Loucy (cell line): ENCODE data around the gene TNFSF9.

ENCODE experiments used
- H2AFZ ChIP-seq: fragments of 200-600 bp; sonication (generic); 2 replicates; pipeline ENCODE4 v1.6.0; 2016; ENCODE audit warnings: antibody characterized with exemption, mild to moderate bottlenecking, low read length, moderate library complexity
- H3F3A ChIP-seq: fragments of 200-600 bp; 2 replicates; pipeline ENCODE4 v1.6.0; 2016; ENCODE audit warnings: antibody characterized with exemption, low read depth, mild to moderate bottlenecking
- H3K27me3 ChIP-seq: fragments of 200-600 bp; sonication (generic); 2 replicates; pipeline ENCODE4 v1.6.1; 2014; ENCODE audit warnings: low read length, mild to moderate bottlenecking; ENCODE audit not compliant: insufficient read depth, poor library complexity, severe bottlenecking
- H3K36me3 ChIP-seq: fragments of 200-600 bp; sonication (generic); 2 replicates; pipeline ENCODE4 v1.6.1; 2016; ENCODE audit warnings: low read length; ENCODE audit not compliant: insufficient read depth
- H3K4me1 ChIP-seq: fragments of 200-600 bp; sonication (generic); 2 replicates; pipeline ENCODE4 v1.5.1; 2014; ENCODE audit warnings: low read length, mild to moderate bottlenecking; ENCODE audit not compliant: insufficient read depth, poor library complexity, severe bottlenecking
- H3K4me2 ChIP-seq: fragments of 200-600 bp; sonication (generic); 2 replicates; pipeline ENCODE4 v1.6.0; 2014; ENCODE audit warnings: antibody characterized with exemption, low read length, low read depth, mild to moderate bottlenecking; ENCODE audit not compliant: poor library complexity, severe bottlenecking
- H3K4me3 ChIP-seq: fragments of 200-600 bp; sonication (generic); 2 replicates; pipeline ENCODE4 v1.5.1; 2014; ENCODE audit warnings: low read length, mild to moderate bottlenecking, mixed read lengths; ENCODE audit not compliant: poor library complexity, severe bottlenecking
- H3K79me2 ChIP-seq: fragments of 200-600 bp; sonication (generic); 2 replicates; pipeline ENCODE4 v1.6.1; 2014; ENCODE audit warnings: low read length; ENCODE audit not compliant: insufficient read depth
- H3K9ac ChIP-seq: fragments of 200-600 bp; sonication (generic); 2 replicates; pipeline ENCODE4 v1.6.0; 2014; ENCODE audit warnings: mild to moderate bottlenecking, low read depth, low read length, moderate library complexity; ENCODE audit not compliant: poor library complexity, severe bottlenecking
- H3K9me2 ChIP-seq: fragments of 200-600 bp; sonication (generic); replicated peaks from 2 replicates; pipeline ENCODE4 v1.6.1; 2016; ENCODE audit warnings: low read depth, low read length, mixed read lengths
- H3K9me3 ChIP-seq: fragments of 200-600 bp; sonication (generic); 2 replicates; pipeline ENCODE4 v1.6.1; 2014; ENCODE audit warnings: mild to moderate bottlenecking, antibody characterized with exemption, low read length, low read depth; ENCODE audit not compliant: insufficient read depth
- H4K20me1 ChIP-seq: fragments of 200-600 bp; sonication (generic); 2 replicates; pipeline ENCODE4 v1.6.0; 2014; ENCODE audit warnings: antibody characterized with exemption, low read length, mild to moderate bottlenecking; ENCODE audit not compliant: insufficient read depth, poor library complexity, severe bottlenecking
- CTCF ChIP-seq: fragments of 200-600 bp; sonication (generic); conservative IDR thresholded peaks from 2 replicates; pipeline ENCODE4 v1.5.1; 2014; ENCODE audit warnings: mild to moderate bottlenecking, antibody characterized with exemption, low read length
- EZH2phosphoT487 ChIP-seq: fragments of 200-600 bp; IDR thresholded peaks from 2 replicates; pipeline ENCODE4 v1.6.1; 2018; ENCODE audit warnings: antibody characterized with exemption, mild to moderate bottlenecking, moderate library complexity, borderline replicate concordance

Gene TNFSF9

GRCh38 chr19:6494438-6495036 is 36.3 kb upstream of the TNFSF9 start:
- Histone ChIP-seq H2AFZ (no peak overlapping the region), H3K9me2 (no peaks in the 10 kb centered on the region), H3K27me3 (no peaks in the 10 kb centered on the region), H3K4me1 (no peaks in the 10 kb centered on the region), H3K79me2 (no peaks in the 10 kb centered on the region), H3K9me3 (no peaks in the 10 kb centered on the region), H3K4me3 (no peak overlapping the region), H3K4me2 (no peak overlapping the region), H3K9ac (no peak overlapping the region), H4K20me1 (no peaks in the 10 kb centered on the region), H3K36me3 (no peaks in the 10 kb centered on the region), H3F3A (no peaks in the 10 kb centered on the region)
- TF ChIP-seq CTCF (no peak), EZH2phosphoT487 (no peak)

- H3F3A ChIP-seq, result no peaks in the 10 kb centered on the region
- H3K79me2 ChIP-seq, result no peaks in the 10 kb centered on the region
- no peak overlapping the region for H2AFZ ChIP-seq
- no peaks in the 10 kb centered on the region for H4K20me1 ChIP-seq
- H3K36me3 ChIP-seq, result no peaks in the 10 kb centered on the region
- H3K4me3 ChIP-seq, result no peak overlapping the region
- no peaks in the 10 kb centered on the region for H3K27me3 ChIP-seq
- H3K9ac ChIP-seq, result no peak overlapping the region
- no peak overlapping the region for H3K4me2 ChIP-seq
- H3K4me1 ChIP-seq, result no peaks in the 10 kb centered on the region
- H3K9me3 ChIP-seq, result no peaks in the 10 kb centered on the region
- H3K9me2 ChIP-seq, result no peaks in the 10 kb centered on the region
- no peak for TF ChIP-seq EZH2phosphoT487
- TF ChIP-seq CTCF, result no peak
Observed at GRCh38 chr19:6495947-6496346, 34.9 kb upstream of the TNFSF9 start.

- no peak overlapping the region for H3K9ac ChIP-seq
- H3F3A ChIP-seq, result no peaks in the 10 kb centered on the region
- no peaks in the 10 kb centered on the region for H3K9me2 ChIP-seq
- H3K79me2 ChIP-seq, result no peaks in the 10 kb centered on the region
- peaks cover 6% of the 10 kb centered on the region for H3K4me1 ChIP-seq
- H3K36me3 ChIP-seq, result no peaks in the 10 kb centered on the region
- no peaks in the 10 kb centered on the region for H3K9me3 ChIP-seq
- no peaks in the 10 kb centered on the region for H3K27me3 ChIP-seq
- no peaks in the 10 kb centered on the region for H4K20me1 ChIP-seq
- no peak overlapping the region for H3K4me2 ChIP-seq
- H3K4me3 ChIP-seq, result no peak overlapping the region
- H2AFZ ChIP-seq, result no peak overlapping the region
- TF ChIP-seq CTCF (no peak), EZH2phosphoT487 (no peak)
Observed at GRCh38 chr19:6498294-6499036, 32.4 kb upstream of the TNFSF9 start.
